ENCODE measurements around the gene NTRK2.

DNA sequence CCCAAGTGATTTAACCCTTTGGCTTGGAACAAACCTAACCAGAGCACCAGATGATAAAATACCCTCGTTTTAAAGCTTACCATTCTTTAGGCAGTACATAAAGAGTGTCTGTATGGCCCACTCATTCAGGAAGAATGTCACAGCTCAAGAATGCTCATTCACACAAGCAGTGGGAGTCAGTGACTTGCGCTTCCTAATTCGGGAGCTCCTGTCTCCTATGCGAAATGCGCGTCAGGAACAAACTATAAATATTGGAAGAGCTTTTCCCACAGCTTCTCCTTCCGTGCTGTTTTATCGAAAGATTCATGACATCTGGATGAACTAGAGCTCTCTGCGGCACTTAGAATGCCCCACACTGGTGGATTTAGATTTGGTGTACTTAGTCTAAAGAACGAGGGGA lies 66.6 kb downstream of the NTRK2 start:
- TF ChIP-seq POLR2AphosphoS5 (IDR thresholded peaks at IDR 0.05; ENCODE audit: low read depth, low read length) (no peak), SIN3A (IDR thresholded peaks at IDR 0.05; ENCODE audit: borderline replicate concordance, insufficient read depth, low read length) (no peak)

Measured in PFSK-1 (cell line).